GM21786 (cell line): Measurements from ENCODE around the gene PKMYT1.
"Not testable (repeated sequence)": the region's sequence is repeated elsewhere in the genome, so short reads cannot be mapped to it uniquely, and the experiment has no call there.

ENCODE experiments used
- ATAC-seq: cut with Tn5 transposase; IDR thresholded peaks from one replicate; pipeline ENCODE4 v1.9.1; 2021; ENCODE audit not compliant: unreplicated experiment

The PKMYT1 gene

DNA sequence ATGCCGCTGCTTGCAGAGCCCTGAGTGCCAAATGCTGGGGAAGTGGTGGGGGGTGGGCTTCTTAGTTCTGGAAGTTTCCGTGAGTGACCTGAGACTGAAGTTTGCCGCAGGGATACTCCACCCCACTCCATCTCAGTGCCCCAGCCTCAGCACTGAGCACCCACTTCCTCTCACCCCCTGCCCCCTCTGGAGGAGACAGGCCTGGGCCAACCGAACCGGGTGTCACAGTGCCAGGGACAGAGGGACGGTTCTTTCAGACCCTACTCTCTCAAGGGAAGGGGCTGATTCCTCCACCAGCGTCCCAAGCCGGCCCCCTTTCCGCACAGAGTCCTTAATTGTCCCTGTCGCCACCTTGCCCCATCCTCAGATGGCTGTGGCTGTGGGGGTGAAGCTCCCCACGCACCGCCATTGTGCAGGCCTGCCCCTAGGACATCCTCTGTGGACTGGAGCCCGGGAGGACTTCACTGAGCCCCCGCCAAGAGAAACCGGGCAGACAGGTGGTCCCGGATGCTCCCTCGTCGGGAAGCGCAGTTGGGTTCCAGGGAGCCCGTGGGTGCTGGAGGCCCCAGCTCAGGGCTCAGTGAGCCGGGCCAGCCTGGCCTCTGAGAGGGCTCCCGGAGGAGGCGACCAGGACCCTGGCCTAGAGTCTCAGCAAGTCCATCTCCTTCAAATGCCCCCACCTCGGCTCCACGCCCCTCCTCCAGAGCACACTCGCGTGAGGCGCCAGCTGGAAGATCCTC, 17.7 kb downstream of the PKMYT1 start:
- no peak for ATAC-seq

GRCh38 chr16:2960183-2961010, 19.8 kb downstream of the PKMYT1 start:
- ATAC-seq = no peak

DNA sequence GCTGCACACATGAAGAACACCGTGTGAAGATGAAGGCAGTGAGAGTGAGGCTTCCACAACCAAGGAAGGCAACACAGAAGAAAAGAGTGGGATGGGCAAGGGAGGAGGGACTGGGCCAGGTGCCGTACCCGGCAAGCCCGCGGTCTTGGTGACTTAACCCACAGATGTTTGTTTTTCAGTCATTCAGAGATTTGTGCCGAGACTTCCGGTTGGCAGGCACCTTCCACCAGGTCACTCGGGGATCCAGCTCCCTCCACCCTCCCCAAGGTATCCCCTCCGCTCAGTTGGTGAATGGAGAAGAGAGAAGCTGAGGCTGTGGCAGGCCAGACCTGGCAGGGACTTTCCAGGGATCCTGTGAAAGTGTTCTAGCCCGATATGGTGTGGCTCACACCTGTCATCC, 21.0 kb downstream of the PKMYT1 start:
- ATAC-seq = no peak

GRCh38 chr16:2956579-2956956, 23.7 kb downstream of the PKMYT1 start:
- no peak for ATAC-seq

DNA sequence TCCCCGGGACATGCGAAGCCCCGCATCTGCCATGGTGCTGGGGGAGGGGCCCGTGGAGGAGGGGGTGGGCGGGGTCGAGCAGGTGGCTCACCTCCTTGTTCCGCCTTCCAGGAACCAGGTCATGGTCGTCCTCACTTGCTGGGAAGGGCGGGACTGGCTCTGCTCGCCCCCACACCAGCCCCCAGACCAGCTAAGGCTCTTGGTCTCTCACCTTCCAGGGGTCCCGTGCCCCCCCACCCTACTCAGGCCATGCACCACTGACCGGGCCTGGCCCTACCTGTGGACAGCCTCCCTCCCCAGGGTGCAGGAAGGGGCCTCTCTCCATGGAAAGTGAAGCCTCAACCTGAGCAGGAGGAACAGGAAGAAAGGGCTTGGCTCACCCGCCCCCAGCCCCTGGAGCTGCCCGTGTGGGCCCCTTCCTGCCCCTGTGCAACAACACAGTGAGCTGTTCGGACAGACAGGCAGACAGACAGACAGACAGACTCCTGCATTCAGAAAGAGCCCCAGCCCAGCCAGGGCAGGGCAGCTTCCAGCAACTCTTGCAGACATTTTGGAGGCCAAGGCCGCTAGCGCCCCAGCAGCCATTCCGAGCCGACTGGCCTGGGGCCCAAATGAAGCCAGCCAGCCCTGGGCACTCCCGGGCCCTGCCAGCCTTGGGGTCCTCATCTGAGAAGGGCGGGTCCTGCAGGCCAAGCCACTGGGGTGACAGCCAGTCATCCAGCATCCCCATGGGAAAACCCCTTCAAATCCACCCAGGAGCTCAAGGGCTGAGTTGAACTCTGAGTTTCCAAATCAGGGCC, 24.3 kb downstream of the PKMYT1 start:
- ATAC-seq = no peak

DNA sequence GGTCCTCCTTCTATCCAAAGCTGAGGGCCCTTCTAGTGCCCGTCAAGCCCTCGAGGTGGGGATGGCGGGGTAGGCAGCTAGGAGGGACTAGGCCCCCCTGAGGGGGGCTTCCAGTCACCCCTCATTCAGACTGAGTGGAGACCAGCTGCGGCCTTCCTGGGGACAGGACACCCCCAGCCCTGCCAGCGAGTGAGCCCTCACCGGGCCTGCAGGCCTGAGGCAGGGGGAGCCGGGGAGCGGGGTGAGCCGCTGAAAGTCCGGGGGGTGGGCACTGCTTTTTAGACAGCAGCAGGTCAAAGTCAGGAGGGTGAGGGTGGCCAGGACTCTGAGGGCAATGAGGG, 24.8 kb downstream of the PKMYT1 start:
- no peak for ATAC-seq

DNA sequence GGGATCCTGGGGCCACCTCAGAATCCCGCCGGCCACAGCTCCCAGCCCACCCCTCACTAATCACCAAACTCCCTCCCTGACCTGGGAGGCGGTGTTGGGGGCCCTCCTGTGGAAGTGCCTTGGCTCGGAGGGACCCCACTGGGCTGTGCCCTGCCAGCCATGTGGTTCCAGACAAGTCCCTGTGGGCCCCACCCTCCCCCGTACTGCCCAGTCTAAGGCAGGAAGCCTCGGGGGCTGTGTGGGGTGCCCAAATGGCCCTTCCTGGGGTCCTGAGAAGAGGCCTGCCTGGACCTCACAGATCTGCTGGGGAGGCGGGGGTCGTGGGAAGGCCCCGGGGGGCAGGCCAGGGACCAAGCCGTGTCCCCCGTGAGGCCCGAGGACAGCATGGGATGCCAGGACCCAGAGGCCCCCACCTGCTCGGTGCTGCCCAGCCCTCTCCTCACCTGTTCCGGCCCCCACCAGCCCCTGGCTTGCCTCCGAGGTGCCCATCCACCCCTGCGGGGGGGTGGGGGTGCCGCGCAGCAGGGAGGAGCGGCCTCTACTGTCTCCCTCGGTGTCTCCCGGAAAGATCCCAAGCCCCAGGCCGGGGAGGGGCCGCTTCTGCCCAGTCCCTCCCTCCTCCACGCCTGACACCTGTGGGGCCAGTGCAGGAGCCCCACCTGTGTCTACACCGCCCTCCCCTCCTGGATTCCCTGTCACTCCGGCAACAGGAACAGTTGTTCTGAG, 25.4 kb downstream of the PKMYT1 start:
- no peak for ATAC-seq

- ATAC-seq = no peak
Measured at GRCh38 chr16:2953706-2954627, 26.3 kb downstream of the PKMYT1 start.

DNA sequence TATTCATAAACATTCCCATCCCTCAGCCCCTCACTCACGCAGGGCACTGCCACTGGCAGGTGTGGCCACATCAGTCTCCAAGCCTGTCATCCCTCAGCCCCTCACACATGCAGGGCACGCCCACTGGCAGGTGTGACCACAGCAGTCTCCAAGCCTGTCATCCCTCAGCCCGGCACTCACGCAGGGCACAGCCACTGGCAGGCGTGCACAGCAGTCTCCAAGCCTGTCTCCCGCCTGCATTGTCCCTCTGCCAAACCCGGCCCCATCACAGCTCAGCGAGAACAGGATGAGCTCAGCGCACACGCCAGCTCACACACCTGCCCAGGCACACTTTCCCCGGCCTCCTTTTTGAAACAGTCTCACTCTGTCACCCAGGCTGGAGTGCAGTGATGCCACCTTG, 27.6 kb downstream of the PKMYT1 start:
- ATAC-seq = no peak

GRCh38 chr16:2950773-2951172, 29.5 kb downstream of the PKMYT1 start:
- no peak for ATAC-seq

- no peak for ATAC-seq
Measured at GRCh38 chr16:2950353-2950724, 29.9 kb downstream of the PKMYT1 start.

DNA sequence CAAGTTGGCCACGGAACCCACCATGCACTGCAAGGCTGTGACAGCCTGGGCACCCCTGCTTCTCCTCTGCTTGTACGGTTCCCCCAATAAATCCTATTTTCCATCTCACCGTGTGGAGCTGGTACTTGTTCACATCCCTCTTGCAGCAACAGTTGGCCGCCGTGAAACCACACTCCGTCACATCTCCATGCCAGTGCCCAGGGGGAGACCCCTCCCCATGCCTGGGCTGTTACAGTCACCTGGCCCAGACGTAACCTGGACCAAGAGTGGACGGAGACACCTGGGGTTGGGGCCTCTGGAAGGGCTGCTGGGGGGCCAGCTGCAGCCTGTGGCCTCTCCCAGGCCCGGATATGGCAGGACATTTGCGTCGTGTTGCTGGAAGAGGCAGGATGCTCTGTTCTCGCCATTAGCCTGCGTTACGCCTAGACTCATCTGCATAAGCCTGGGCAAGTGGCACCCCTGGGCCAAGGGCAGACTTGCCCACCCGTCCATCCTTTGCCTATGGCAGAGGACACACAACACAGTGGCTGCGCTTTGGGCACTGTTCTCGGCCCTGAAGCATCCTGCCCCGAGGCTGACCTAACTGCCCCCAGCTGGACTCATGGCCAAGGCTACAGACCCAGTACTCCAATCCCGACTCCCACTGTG, 30.4 kb downstream of the PKMYT1 start:
- ATAC-seq = no peak

- ATAC-seq = no peak
Measured at GRCh38 chr16:2948807-2949704, 31.2 kb downstream of the PKMYT1 start.

GRCh38 chr16:2946649-2947048, 33.6 kb downstream of the PKMYT1 start:
- no peak for ATAC-seq

DNA sequence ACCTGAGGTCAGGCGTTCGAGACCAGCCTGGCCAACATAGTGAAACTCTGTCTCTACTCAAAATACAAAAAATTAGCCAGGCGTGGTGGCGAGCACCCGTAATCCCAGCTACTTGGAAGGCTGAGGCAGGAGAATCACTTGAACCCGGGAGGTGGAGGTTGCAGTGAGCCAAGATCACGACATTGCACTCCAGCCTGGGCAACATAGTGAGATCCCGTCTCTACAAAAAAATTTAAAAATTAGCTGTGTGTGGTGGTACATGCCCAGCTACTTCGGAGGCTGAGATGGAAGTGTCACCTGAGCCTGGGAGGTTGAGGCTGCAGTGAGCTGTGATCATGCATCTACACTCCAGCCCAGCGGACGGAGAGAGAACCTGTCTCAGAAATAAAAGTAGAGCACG, 36.5 kb downstream of the PKMYT1 start:
- ATAC-seq = not testable (repeated sequence)

DNA sequence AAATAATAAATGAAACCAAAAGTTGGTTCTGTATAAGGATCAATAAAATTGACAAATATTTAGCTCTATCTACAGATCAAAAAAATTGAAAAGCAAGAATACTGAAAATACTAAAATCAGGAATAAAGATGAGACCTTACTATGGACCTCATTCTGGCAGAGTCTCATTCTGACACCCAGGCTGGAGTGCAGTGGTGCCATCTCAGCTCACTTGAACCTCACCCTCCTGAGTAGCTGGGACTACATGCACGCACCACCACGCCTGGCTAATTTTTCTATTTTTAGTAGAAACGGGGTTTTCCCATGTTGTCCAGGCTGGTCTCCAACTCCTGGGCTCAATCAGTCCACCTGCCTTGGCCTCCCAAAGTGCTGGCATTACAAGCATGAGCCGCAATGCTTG, 38.2 kb downstream of the PKMYT1 start:
- ATAC-seq = no peak

DNA sequence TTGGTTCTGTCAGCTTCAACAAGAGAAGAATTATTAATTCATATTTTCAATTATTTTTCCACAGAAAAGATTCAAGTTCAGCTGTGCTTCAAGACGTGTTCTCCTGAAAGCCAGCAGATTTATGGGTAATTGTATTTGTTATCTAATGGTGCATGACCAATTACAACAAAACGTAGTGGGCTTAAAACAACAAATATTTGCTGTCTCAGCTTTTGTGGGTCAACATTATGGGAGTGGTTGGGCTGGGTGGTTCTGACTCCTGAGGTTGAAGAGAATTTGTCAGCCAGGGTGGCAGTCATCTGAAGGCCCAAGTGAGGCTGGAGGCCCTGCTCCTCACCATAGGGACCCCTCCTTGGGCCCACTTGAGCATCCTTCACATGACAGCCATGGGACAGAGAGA, 40.3 kb downstream of the PKMYT1 start:
- ATAC-seq = no peak

DNA sequence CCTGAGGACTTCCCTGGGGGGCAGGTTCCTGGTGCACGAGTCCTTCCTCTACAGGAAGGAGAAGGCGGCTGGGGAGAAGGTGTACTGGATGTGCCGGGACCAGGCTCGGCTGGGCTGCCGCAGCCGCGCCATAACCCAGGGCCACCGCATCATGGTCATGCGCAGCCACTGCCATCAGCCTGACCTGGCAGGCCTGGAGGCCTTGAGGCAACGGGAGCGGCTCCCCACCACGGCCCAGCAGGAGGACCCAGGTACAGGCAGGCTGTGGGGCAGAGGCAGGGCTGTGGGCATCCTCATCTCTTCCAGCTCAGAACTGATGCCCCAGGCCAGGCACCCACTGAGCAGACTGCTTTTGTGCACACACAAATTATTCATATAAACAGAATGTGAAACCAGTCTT, 42.0 kb downstream of the PKMYT1 start:
- no peak for ATAC-seq

GRCh38 chr16:2937170-2937569, 43.1 kb downstream of the PKMYT1 start:
- no peak for ATAC-seq
